Suprapubic skin (tissue), 4 donors: Measurements from ENCODE around the gene NCKAP5L. TPM values are rescaled to one million over a fixed set of nuclear protein-coding genes. Genes with fewer than 3 reads are reported as not detected.
"Not testable (repeated sequence)": the region's sequence is repeated elsewhere in the genome, so short reads cannot be mapped to it uniquely, and the experiment has no call there.

ENCODE experiments used
- DNase-seq, 2 donors: peaks; one replicate each; pipeline ENCODE4 v3.0.0-alpha.2; 2019; ENCODE audit warnings: low spot score in 2 of 2
- H3K27ac ChIP-seq: fragments of 200-600 bp; sonication (generic); one replicate; pipeline ENCODE4 v1.5.1; 2019
- H3K27me3 ChIP-seq: fragments of 200-600 bp; sonication (generic); one replicate; pipeline ENCODE4 v1.5.1; 2019
- H3K36me3 ChIP-seq: fragments of 200-600 bp; sonication (generic); one replicate; pipeline ENCODE4 v1.5.1; 2019
- H3K4me1 ChIP-seq: fragments of 200-600 bp; sonication (generic); one replicate; pipeline ENCODE4 v1.5.1; 2019
- H3K4me3 ChIP-seq: fragments of 200-600 bp; sonication (generic); one replicate; pipeline ENCODE4 v1.5.1; 2019; ENCODE audit warnings: mild to moderate bottlenecking
- H3K9me3 ChIP-seq: fragments of 200-600 bp; sonication (generic); one replicate; pipeline ENCODE4 v1.5.1; 2019
- EP300 ChIP-seq: sonication (generic); formaldehyde crosslinking; IDR thresholded peaks from one replicate; pipeline ENCODE4 v1.6.1; 2017; ENCODE audit warnings: antibody characterized with exemption
- POLR2A ChIP-seq, 2 donors: fragments of 450-650 bp; IDR thresholded peaks; one replicate each; pipeline ENCODE4 v1.6.1; 2017; ENCODE audit warnings: antibody characterized with exemption in 2 of 2, mild to moderate bottlenecking in 2 of 2, moderate library complexity in 2 of 2
- POLR2AphosphoS5 ChIP-seq, 3 donors: sonication (generic); formaldehyde crosslinking; IDR thresholded peaks; one replicate each; pipeline ENCODE4 v1.6.1; 2017; ENCODE audit warnings: antibody characterized with exemption in 3 of 3
- WGBS: methylation state at CpG from one replicate; pipeline ENCODE4 v1.1.5; 2018; 5-methylcytosine and 5-hydroxymethylcytosine counted together
- total RNA-seq, 4 donors: library from RNA; depleted of rRNA; stranded (reverse); fragments of >200 nt; gene quantifications; one replicate each; pipeline ENCODE4 v1.1.0, GENCODE V29; 2016
- TF ChIP-seq, protein P1 (sequence below), 2 donors: fragments of 200-600 bp in 1 of 2; fragments of 450-650 bp in 1 of 2; sonication (generic) in 1 of 2; IDR thresholded peaks; one replicate each; pipeline ENCODE4 v1.5.1; 2016 to 2019; ENCODE audit warnings: antibody characterized with exemption in 2 of 2, mild to moderate bottlenecking in 1 of 2, moderate library complexity in 1 of 2

The NCKAP5L gene
- total RNA-seq, 4 donors from 2014 or later: 8.2 to 12.2 (median 8.8) TPM

DNA sequence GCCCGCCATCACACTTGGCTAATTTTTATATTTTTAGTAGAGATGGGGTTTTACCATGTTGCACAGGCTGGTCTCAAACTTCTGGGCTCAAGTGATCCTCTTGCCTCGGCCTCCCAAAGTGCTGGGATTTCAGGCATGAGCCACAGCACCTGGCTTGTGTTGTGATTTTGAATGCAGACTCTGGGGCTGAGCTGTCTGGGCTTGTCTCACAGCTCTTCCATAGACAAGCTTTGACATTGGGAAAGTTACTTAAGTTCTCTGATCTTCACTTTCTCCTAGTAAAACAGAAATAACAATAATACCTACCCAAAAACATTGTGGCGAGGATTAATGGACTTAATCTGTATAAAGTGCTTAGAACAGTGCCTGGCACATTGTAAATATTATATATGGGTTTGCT lies 50.9 kb downstream of the NCKAP5L start:
- Histone ChIP-seq H3K4me3 (no peak overlapping the region), H3K27ac (no peak overlapping the region), H3K27me3 (no peaks in the 10 kb centered on the region), H3K4me1 (peaks cover 14% of the 10 kb centered on the region), H3K9me3 (no peaks in the 10 kb centered on the region), H3K36me3 (no peaks in the 10 kb centered on the region)
- DNase-seq: no peak
- 86% methylated on average over 3 of the region's 3 CpGs for WGBS
- TF ChIP-seq POLR2AphosphoS5 (IDR thresholded peaks at IDR 0.05) (no peak), EP300 (no peak), POLR2A (IDR thresholded peaks at IDR 0.05) (no peak)

DNA sequence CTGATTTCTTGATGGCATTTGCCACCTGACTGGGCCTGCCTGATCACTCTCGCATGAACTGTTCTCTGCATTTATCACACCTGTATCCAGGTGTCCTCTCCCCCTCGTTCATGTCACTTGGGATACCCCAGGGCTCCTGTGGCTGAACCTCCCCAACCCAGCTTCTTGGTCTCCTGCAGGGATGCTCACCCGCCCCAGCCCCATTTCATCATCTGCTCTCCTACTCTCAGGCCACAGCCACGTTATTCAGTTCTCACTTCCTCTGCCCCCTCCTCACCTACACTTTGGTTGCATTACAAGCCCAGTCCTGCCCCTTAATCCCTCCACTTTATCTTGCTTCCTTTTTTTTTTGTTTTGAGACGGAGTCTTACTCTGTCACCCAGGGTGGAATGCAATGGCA lies 51.4 kb downstream of the NCKAP5L start:
- Histone ChIP-seq H3K27ac (no peak overlapping the region), H3K4me3 (no peak overlapping the region), H3K4me1 (peaks cover 14% of the 10 kb centered on the region), H3K36me3 (no peaks in the 10 kb centered on the region), H3K9me3 (no peaks in the 10 kb centered on the region), H3K27me3 (no peaks in the 10 kb centered on the region)
- WGBS: 57% methylated on average over 5 of the region's 5 CpGs
- peak in 1 of 2 donors; percentile 41 for DNase-seq
- TF ChIP-seq POLR2AphosphoS5 (IDR thresholded peaks at IDR 0.05) (no peak), POLR2A (IDR thresholded peaks at IDR 0.05) (no peak), EP300 (no peak)
- TF ChIP-seq, protein P1, sequence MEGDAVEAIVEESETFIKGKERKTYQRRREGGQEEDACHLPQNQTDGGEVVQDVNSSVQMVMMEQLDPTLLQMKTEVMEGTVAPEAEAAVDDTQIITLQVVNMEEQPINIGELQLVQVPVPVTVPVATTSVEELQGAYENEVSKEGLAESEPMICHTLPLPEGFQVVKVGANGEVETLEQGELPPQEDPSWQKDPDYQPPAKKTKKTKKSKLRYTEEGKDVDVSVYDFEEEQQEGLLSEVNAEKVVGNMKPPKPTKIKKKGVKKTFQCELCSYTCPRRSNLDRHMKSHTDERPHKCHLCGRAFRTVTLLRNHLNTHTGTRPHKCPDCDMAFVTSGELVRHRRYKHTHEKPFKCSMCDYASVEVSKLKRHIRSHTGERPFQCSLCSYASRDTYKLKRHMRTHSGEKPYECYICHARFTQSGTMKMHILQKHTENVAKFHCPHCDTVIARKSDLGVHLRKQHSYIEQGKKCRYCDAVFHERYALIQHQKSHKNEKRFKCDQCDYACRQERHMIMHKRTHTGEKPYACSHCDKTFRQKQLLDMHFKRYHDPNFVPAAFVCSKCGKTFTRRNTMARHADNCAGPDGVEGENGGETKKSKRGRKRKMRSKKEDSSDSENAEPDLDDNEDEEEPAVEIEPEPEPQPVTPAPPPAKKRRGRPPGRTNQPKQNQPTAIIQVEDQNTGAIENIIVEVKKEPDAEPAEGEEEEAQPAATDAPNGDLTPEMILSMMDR (IDR thresholded peaks at IDR 0.05): no peak

DNA sequence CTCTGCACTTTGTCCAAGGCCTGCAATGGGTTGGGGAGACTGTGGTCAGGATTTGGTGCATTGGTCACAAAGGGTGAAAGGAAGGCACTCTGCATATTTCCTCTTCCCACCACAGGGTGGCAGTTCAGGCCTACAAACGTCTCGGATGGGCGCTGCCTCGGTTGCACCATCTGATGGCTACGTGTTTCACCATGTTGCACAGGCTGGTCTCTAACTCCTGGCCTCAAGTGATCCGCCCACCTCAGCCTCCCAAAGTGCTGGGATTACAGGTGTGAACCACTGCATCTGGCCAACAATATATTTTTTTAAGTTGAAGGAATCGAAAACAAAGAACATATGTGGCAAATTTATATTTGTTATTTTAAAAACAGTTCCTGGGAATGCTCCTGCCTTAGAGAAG lies 51.8 kb downstream of the NCKAP5L start:
- H3K36me3 ChIP-seq: no peaks in the 10 kb centered on the region
- no peak overlapping the region for H3K4me3 ChIP-seq
- H3K4me1 ChIP-seq: peaks cover 14% of the 10 kb centered on the region
- 6% methylated on average over 7 of the region's 7 CpGs for WGBS
- peak in 1 of 2 donors; percentile 79 for DNase-seq
- H3K27ac ChIP-seq: no peak overlapping the region
- TF ChIP-seq POLR2AphosphoS5 (IDR thresholded peaks at IDR 0.05): no peak
- TF ChIP-seq EP300: no peak
- TF ChIP-seq, protein P1 (IDR thresholded peaks at IDR 0.05): peak; percentile 73 to 79
- H3K27me3 ChIP-seq: no peaks in the 10 kb centered on the region
- H3K9me3 ChIP-seq: no peaks in the 10 kb centered on the region

DNA sequence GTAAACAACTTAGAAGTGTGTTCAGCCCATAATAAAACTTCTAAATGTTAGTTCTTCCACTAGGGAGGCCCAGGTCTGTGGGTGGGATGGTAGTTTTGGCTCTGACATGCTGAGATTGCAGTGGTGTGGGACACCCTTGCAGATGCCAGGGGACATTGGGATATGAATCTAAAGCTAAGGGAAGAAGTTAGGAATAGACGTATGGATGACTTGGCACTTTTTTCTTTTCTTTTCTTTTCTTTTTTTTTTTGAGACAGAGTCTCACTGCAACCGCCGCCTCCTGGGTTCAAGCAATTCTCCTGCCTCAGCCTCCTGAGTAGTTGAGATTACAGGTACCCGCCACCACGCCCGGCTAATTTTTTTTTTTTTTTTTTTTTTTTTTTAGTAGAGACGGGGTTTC lies 55.1 kb downstream of the NCKAP5L start:
- H3K27me3 ChIP-seq, H3K27ac ChIP-seq, DNase-seq, H3K4me3 ChIP-seq, H3K9me3 ChIP-seq, H3K36me3 ChIP-seq: not testable (repeated sequence)
- WGBS: 84% methylated on average over 7 of the region's 7 CpGs
- H3K4me1 ChIP-seq: peaks cover 14% of the 10 kb centered on the region

DNA sequence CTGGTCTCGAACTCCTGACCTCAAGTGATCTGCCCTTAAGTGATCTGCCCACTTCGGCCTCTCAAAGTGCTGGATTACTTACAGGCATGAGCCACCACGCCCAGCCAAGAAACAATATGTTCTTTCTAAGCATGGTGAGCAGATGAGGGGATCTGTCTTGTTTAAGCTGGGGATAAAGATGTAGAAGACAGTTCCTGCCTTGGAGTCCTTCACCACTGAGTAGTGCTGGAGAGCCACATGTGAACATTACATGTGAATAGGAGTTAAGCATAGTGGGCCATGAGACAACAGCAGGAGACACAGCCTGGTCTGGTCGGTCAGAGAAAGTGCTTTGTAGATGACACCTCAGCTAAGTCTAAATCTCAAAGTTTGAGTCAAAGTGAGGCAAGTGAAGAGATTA lies 60.9 kb downstream of the NCKAP5L start:
- no peak for DNase-seq
- Histone ChIP-seq H3K27me3 (no peaks in the 10 kb centered on the region), H3K4me1 (no peaks in the 10 kb centered on the region), H3K4me3 (no peak overlapping the region), H3K9me3 (no peaks in the 10 kb centered on the region), H3K27ac (no peak overlapping the region), H3K36me3 (peaks cover 25% of the 10 kb centered on the region)
- no peak for TF ChIP-seq EP300
- TF ChIP-seq POLR2A (IDR thresholded peaks at IDR 0.05): no peak
- no peak for TF ChIP-seq POLR2AphosphoS5 (IDR thresholded peaks at IDR 0.05)
- TF ChIP-seq, protein P1 (IDR thresholded peaks at IDR 0.05): no peak
- 59% methylated on average over 4 of the region's 4 CpGs for WGBS

DNA sequence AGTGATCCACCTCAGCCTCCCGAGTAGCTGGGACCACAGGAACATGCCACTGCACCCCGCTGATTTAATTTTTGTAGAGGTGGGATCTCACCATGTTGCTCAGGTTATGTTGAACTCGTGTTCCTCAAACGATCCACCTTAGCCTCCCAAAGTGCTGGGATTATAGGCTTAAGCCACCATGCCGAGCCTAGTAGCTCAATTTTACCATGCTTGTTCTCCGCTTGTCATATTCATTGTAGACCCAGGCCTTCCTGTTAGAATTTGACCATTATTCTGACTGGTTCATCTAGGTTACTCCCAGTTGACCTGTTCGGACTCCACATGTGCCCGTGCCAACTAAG lies 62.1 kb downstream of the NCKAP5L start:
- Histone ChIP-seq H3K4me3 (no peak overlapping the region), H3K27ac (no peak overlapping the region), H3K36me3 (peaks cover 38% of the 10 kb centered on the region), H3K4me1 (no peaks in the 10 kb centered on the region), H3K9me3 (no peaks in the 10 kb centered on the region), H3K27me3 (no peaks in the 10 kb centered on the region)
- WGBS: 88% methylated on average over 8 of the region's 8 CpGs
- DNase-seq: no peak
- TF ChIP-seq POLR2A (IDR thresholded peaks at IDR 0.05) (no peak), EP300 (no peak), POLR2AphosphoS5 (IDR thresholded peaks at IDR 0.05) (no peak)
- TF ChIP-seq, protein P1 (IDR thresholded peaks at IDR 0.05): no peak
